Lower leg skin (tissue), 4 donors: ENCODE measurements around the gene EPS8L2. TPM values are rescaled to one million over a fixed set of nuclear protein-coding genes. Genes with fewer than 3 reads are reported as not detected.

ENCODE experiments used
- DNase-seq, 2 donors: peaks; one replicate each; pipeline ENCODE4 v3.0.0-alpha.2; 2019; ENCODE audit warnings: low spot score in 2 of 2
- H3K4me3 ChIP-seq: fragments of 200-600 bp; sonication (generic); 2 replicates; pipeline ENCODE4 v1.5.1; 2017; ENCODE audit warnings: mild to moderate bottlenecking, low read depth; ENCODE audit not compliant: poor library complexity, severe bottlenecking
- CTCF ChIP-seq, 3 donors: fragments of 450-650 bp; IDR thresholded peaks; one replicate each; pipeline ENCODE4 v1.5.1; 2016; ENCODE audit warnings: antibody characterized with exemption in 3 of 3, mild to moderate bottlenecking in 3 of 3, moderate library complexity in 2 of 3
- POLR2A ChIP-seq, 2 donors: fragments of 450-650 bp; IDR thresholded peaks; one replicate each; pipeline ENCODE4 v1.6.1; 2016 to 2017; ENCODE audit warnings: antibody characterized with exemption in 2 of 2, mild to moderate bottlenecking in 1 of 2, moderate library complexity in 1 of 2
- WGBS, 2 donors: methylation state at CpG; one replicate each; pipeline ENCODE4 v1.1.5; 2018; 5-methylcytosine and 5-hydroxymethylcytosine counted together
- intact Hi-C: fragments of 100-400 bp; cut with DNase I; formaldehyde crosslinking; loops from one replicate; pipeline ENCODE4 v1.15.0; 2023; ENCODE audit warnings: low total_unique reads
- total RNA-seq, 4 donors: library from RNA; depleted of rRNA; stranded (reverse); fragments of >200 nt; gene quantifications; one replicate each; pipeline ENCODE4 v1.1.0, GENCODE V29; 2016

EPS8L2 gene
- total RNA-seq, 4 donors from 2014 or later = 143 to 242 (median 164) TPM

GRCh38 chr11:769887-770641 is 64.0 kb downstream of the EPS8L2 start:
- H3K4me3 ChIP-seq = no peak overlapping the region
- no peak for TF ChIP-seq POLR2A (IDR thresholded peaks at IDR 0.05)
- TF ChIP-seq CTCF (IDR thresholded peaks at IDR 0.05) = no peak
- WGBS, 2 donors = 84 to 88% methylated on average over 22 to 23 of the region's 23 CpGs
- DNase-seq = no peak
- intact Hi-C loops = no loop called here

GRCh38 chr11:770642-771616 is 64.9 kb downstream of the EPS8L2 start:
- DNase-seq = peak in 1 of 2 donors; percentile 81
- intact Hi-C loops = no loop called here
- no peak overlapping the region for H3K4me3 ChIP-seq
- TF ChIP-seq CTCF (IDR thresholded peaks at IDR 0.05) = no peak
- no peak for TF ChIP-seq POLR2A (IDR thresholded peaks at IDR 0.05)
- WGBS, 2 donors = 86 to 96% methylated on average over 25 to 31 of the region's 32 CpGs

GRCh38 chr11:771617-772204 is 65.7 kb downstream of the EPS8L2 start:
- TF ChIP-seq CTCF (IDR thresholded peaks at IDR 0.05) = no peak
- no peak for TF ChIP-seq POLR2A (IDR thresholded peaks at IDR 0.05)
- no peak overlapping the region for H3K4me3 ChIP-seq
- peak in 1 of 2 donors; percentile 77 for DNase-seq
- intact Hi-C loops = no loop called here
- WGBS, 2 donors = 86 to 91% methylated on average over 9 to 14 of the region's 15 CpGs

- no peak overlapping the region for H3K4me3 ChIP-seq
- TF ChIP-seq CTCF (IDR thresholded peaks at IDR 0.05) = no peak
- no peak for TF ChIP-seq POLR2A (IDR thresholded peaks at IDR 0.05)
- peak in 1 of 2 donors; percentile 84 for DNase-seq
- intact Hi-C loops = no loop called here
- WGBS, 2 donors = 72 to 76% methylated on average over 30 to 33 of the region's 34 CpGs
Observed at GRCh38 chr11:772429-773390, 66.7 kb downstream of the EPS8L2 start.

GRCh38 chr11:773425-773824 is 67.4 kb downstream of the EPS8L2 start:
- TF ChIP-seq CTCF (IDR thresholded peaks at IDR 0.05) (no peak), POLR2A (IDR thresholded peaks at IDR 0.05) (no peak)
- WGBS, 2 donors = 86 to 100% methylated on average over 2 to 5 of the region's 5 CpGs

More at GRCh38 chr11:773425-773824, 67.4 kb downstream of the EPS8L2 start:
- H3K4me3 ChIP-seq = no peak overlapping the region
- peak in 1 of 2 donors; percentile 73 for DNase-seq
- intact Hi-C loops = no loop called here
